OCI-LY3 (cell line): Measurements from ENCODE around the gene SNX13.
"Not testable (repeated sequence)": the region's sequence is repeated elsewhere in the genome, so short reads cannot be mapped to it uniquely, and the experiment has no call there.

ENCODE experiments used
- H2AFZ ChIP-seq: fragments of 200-600, 300-600 bp; shearing (Covaris generic); 2 replicates; pipeline ENCODE4 v1.6.0; 2014; ENCODE audit warnings: antibody characterized with exemption, low read depth, low read length
- H3K27ac ChIP-seq: fragments of 200-600, 300-600 bp; sonication (generic); 2 replicates; pipeline ENCODE4 v1.5.1; 2014; ENCODE audit warnings: mild to moderate bottlenecking, low read length, moderate library complexity, mixed read lengths
- H3K27me3 ChIP-seq: fragments of 200-600, 300-600 bp; sonication (generic); 2 replicates; pipeline ENCODE4 v1.6.1; 2014; ENCODE audit warnings: low read depth, low read length, mixed read lengths
- H3K36me3 ChIP-seq: fragments of 200-600, 300-600 bp; sonication (generic); replicated peaks from 2 replicates; pipeline ENCODE3; 2014; ENCODE audit warnings: low read depth, low read length, mixed read lengths
- H3K4me1 ChIP-seq: fragments of 300-600, 200-600 bp; sonication (generic); 2 replicates; pipeline ENCODE4 v1.6.1; 2014; ENCODE audit warnings: low read length, mixed read lengths
- H3K4me2 ChIP-seq: fragments of 200-600, 300-600 bp; sonication (generic); 2 replicates; pipeline ENCODE4 v1.6.1; 2014; ENCODE audit warnings: low read length, mixed read lengths
- H3K4me3 ChIP-seq: fragments of 300-600, 200-600 bp; sonication (generic); 2 replicates; pipeline ENCODE4 v1.5.1; 2014; ENCODE audit warnings: antibody characterized with exemption, mild to moderate bottlenecking, low read length, moderate library complexity
- H3K79me2 ChIP-seq: fragments of 300-600, 200-600 bp; shearing (Covaris generic); 2 replicates; pipeline ENCODE4 v1.6.1; 2014; ENCODE audit warnings: mild to moderate bottlenecking, low read length, mixed read lengths
- H3K9ac ChIP-seq: fragments of 300-600, 200-600 bp; shearing (Covaris generic); 2 replicates; pipeline ENCODE4 v1.6.0; 2014; ENCODE audit warnings: mild to moderate bottlenecking, low read length, moderate library complexity
- H3K9me3 ChIP-seq: fragments of 200-600, 300-600 bp; shearing (Covaris generic); 2 replicates; pipeline ENCODE4 v1.6.1; 2014; ENCODE audit warnings: low read length, mixed read lengths; ENCODE audit not compliant: insufficient read depth
- H4K20me1 ChIP-seq: fragments of 200-600, 300-600 bp; sonication (generic); 2 replicates; pipeline ENCODE4 v1.6.1; 2016; ENCODE audit warnings: low read length, mixed read lengths; ENCODE audit not compliant: insufficient read depth
- CTCF ChIP-seq: fragments of 200-600, 300-600 bp; sonication (generic); IDR thresholded peaks from 2 replicates; pipeline ENCODE4 v1.5.1; 2014; ENCODE audit warnings: antibody characterized with exemption, low read length, low read depth
- EZH2phosphoT487 ChIP-seq: fragments of 200-600 bp; shearing (Covaris generic); IDR thresholded peaks from 2 replicates; pipeline ENCODE4 v1.6.1; 2018; ENCODE audit warnings: antibody characterized with exemption, mixed run types, low read depth

The SNX13 gene

GRCh38 chr7:17814058-17814457 is 126.2 kb downstream of the SNX13 start:
- no peak overlapping the region for H2AFZ ChIP-seq
- no peaks in the 10 kb centered on the region for H3K9me3 ChIP-seq
- H3K4me2 ChIP-seq: no peak overlapping the region
- no peaks in the 10 kb centered on the region for H3K36me3 ChIP-seq
- no peaks in the 10 kb centered on the region for H4K20me1 ChIP-seq
- H3K79me2 ChIP-seq: no peaks in the 10 kb centered on the region
- no peak overlapping the region for H3K27ac ChIP-seq
- H3K4me3 ChIP-seq: no peak overlapping the region
- no peak overlapping the region for H3K9ac ChIP-seq
- no peaks in the 10 kb centered on the region for H3K27me3 ChIP-seq
- no peak for TF ChIP-seq CTCF
- no peak for TF ChIP-seq EZH2phosphoT487
- H3K4me1 ChIP-seq: no peaks in the 10 kb centered on the region

GRCh38 chr7:17809215-17809614 is 131.1 kb downstream of the SNX13 start:
- not testable (repeated sequence) for H3K27ac ChIP-seq, H3K27me3 ChIP-seq, H3K4me2 ChIP-seq, H2AFZ ChIP-seq, H3K4me3 ChIP-seq, H4K20me1 ChIP-seq, H3K79me2 ChIP-seq, H3K9ac ChIP-seq, H3K4me1 ChIP-seq, H3K9me3 ChIP-seq, H3K36me3 ChIP-seq

GRCh38 chr7:17807242-17807641 is 133.1 kb downstream of the SNX13 start:
- Histone ChIP-seq H4K20me1 (no peaks in the 10 kb centered on the region), H2AFZ (no peak overlapping the region), H3K27ac (no peak overlapping the region), H3K9ac (no peak overlapping the region), H3K36me3 (peaks cover 5% of the 10 kb centered on the region), H3K9me3 (no peaks in the 10 kb centered on the region), H3K4me3 (no peak overlapping the region), H3K27me3 (no peaks in the 10 kb centered on the region), H3K79me2 (no peaks in the 10 kb centered on the region), H3K4me2 (no peak overlapping the region), H3K4me1 (no peaks in the 10 kb centered on the region)
- no peak for TF ChIP-seq CTCF
- no peak for TF ChIP-seq EZH2phosphoT487

- no peaks in the 10 kb centered on the region for H3K79me2 ChIP-seq
- no peaks in the 10 kb centered on the region for H3K27me3 ChIP-seq
- H2AFZ ChIP-seq: no peak overlapping the region
- TF ChIP-seq CTCF (no peak), EZH2phosphoT487 (no peak)
- no peak overlapping the region for H3K9ac ChIP-seq
- H3K36me3 ChIP-seq: peaks cover 5% of the 10 kb centered on the region
- H3K4me2 ChIP-seq: no peak overlapping the region
- no peaks in the 10 kb centered on the region for H3K9me3 ChIP-seq
- H3K4me3 ChIP-seq: no peak overlapping the region
- H4K20me1 ChIP-seq: no peaks in the 10 kb centered on the region
- H3K27ac ChIP-seq: no peak overlapping the region
- no peaks in the 10 kb centered on the region for H3K4me1 ChIP-seq
Observed at GRCh38 chr7:17806631-17807030, 133.7 kb downstream of the SNX13 start.

- no peaks in the 10 kb centered on the region for H3K9me3 ChIP-seq
- no peak overlapping the region for H3K27ac ChIP-seq
- H3K4me2 ChIP-seq: no peak overlapping the region
- no peaks in the 10 kb centered on the region for H3K27me3 ChIP-seq
- H3K4me3 ChIP-seq: no peak overlapping the region
- no peaks in the 10 kb centered on the region for H3K79me2 ChIP-seq
- H3K9ac ChIP-seq: no peak overlapping the region
- H3K4me1 ChIP-seq: no peaks in the 10 kb centered on the region
- H4K20me1 ChIP-seq: no peaks in the 10 kb centered on the region
- TF ChIP-seq CTCF: no peak
- no peak for TF ChIP-seq EZH2phosphoT487
- H3K36me3 ChIP-seq: peaks cover 5% of the 10 kb centered on the region
- H2AFZ ChIP-seq: no peak overlapping the region
Observed at GRCh38 chr7:17802056-17802455, 138.2 kb downstream of the SNX13 start.
